Endothelial cell of umbilical vein (primary cell): ENCODE data around the gene TMEM150C. TPM values are rescaled to one million over a fixed set of nuclear protein-coding genes. Genes with fewer than 3 reads are reported as not detected.

Experiments
- BruUV-seq: library from RNA; stranded (reverse); fragments of 400-500 nt; replicated peaks from 2 replicates; lab custom pipeline; 2021; lab: Mats Ljungman, UMichigan
- CTCF ChIA-PET: fragments of 300-600, 350-600 bp; sonication (Branson Sonifier 250); formaldehyde crosslinking; loops from one replicate; lab custom pipeline; 2021; ENCODE audit warnings: antibody characterized with exemption, inconsistent platforms; lab: Charles Lee
- POLR2A ChIA-PET: fragments of 300-600, 350-600 bp; sonication (Branson Sonifier 250); formaldehyde crosslinking; loops from one replicate; lab custom pipeline; 2021; ENCODE audit warnings: antibody characterized with exemption, inconsistent platforms; lab: Charles Lee
- DNase-seq: peaks from one replicate; pipeline ENCODE4 v3.0.0-alpha.2; 2011; ENCODE audit warnings: low read depth, low spot score
- FAIRE-seq: peaks from 2 replicates; lab custom pipeline; 2011; peaks lifted over from hg19 to GRCh38; lab: Jason Lieb, UNC
- H2AFZ ChIP-seq: 2 replicates; pipeline ENCODE4 v1.6.0; 2012; ENCODE audit warnings: low read depth, low read length, control low read depth, inconsistent platforms
- H3K27ac ChIP-seq: 2 replicates; pipeline ENCODE4 v1.5.1; 2011; ENCODE audit warnings: low read depth, mild to moderate bottlenecking, control low read depth, low read length, moderate library complexity; ENCODE audit not compliant: insufficient read depth
- H3K27me3 ChIP-seq, 2 experiments: 2 replicates each; pipeline versions ENCODE4 v1.6.0 to v1.6.1; 2011; ENCODE audit warnings: low read length in 2 of 2, mixed read lengths in 1 of 2; ENCODE audit not compliant: control insufficient read depth in 2 of 2, insufficient read depth in 2 of 2
- H3K36me3 ChIP-seq, 2 experiments: 2 replicates in 1 of 2; 3 replicates in 1 of 2; pipeline ENCODE4 v1.5.1; 2011; ENCODE audit warnings: low read length in 2 of 2, mild to moderate bottlenecking in 1 of 2, moderate library complexity in 1 of 2; ENCODE audit not compliant: control insufficient read depth in 2 of 2, insufficient read depth in 2 of 2; ENCODE audit errors: extremely low read depth in 1 of 2
- H3K4me1 ChIP-seq: 3 replicates; pipeline ENCODE4 v1.5.1; 2011; ENCODE audit warnings: mild to moderate bottlenecking, low read length; ENCODE audit not compliant: control insufficient read depth, insufficient read depth; ENCODE audit errors: extremely low read depth
- H3K4me2 ChIP-seq: 2 replicates; pipeline ENCODE4 v1.6.1; 2011; ENCODE audit warnings: low read length, control low read depth, mixed read lengths; ENCODE audit not compliant: insufficient read depth
- H3K4me3 ChIP-seq, 3 experiments: fragments of 200-600 bp in 1 of 3; sonication (generic), shearing (Covaris generic) in 1 of 3; replicated peaks in 1 of 3; 2 replicates each; pipeline ENCODE4 v1.5.1; 2011 to 2016; ENCODE audit warnings: control low read depth in 3 of 3, low read length in 3 of 3, mild to moderate bottlenecking in 2 of 3, inconsistent platforms in 1 of 3, low read depth in 1 of 3, moderate library complexity in 1 of 3; ENCODE audit not compliant: insufficient read depth in 1 of 3
- H3K79me2 ChIP-seq: 2 replicates; pipeline ENCODE4 v1.6.0; 2012; ENCODE audit warnings: low read length, inconsistent platforms; ENCODE audit not compliant: control insufficient read depth, insufficient read depth
- H3K9ac ChIP-seq: replicated peaks from 2 replicates; pipeline ENCODE3; 2011; ENCODE audit warnings: low read length, control low read depth; ENCODE audit not compliant: insufficient read depth; ENCODE audit errors: extremely low read depth
- H3K9me1 ChIP-seq: replicated peaks from 3 replicates; pipeline ENCODE4 v1.6.0; 2011; ENCODE audit warnings: mild to moderate bottlenecking, low read length; ENCODE audit not compliant: control insufficient read depth, insufficient read depth; ENCODE audit errors: extremely low read depth
- H3K9me3 ChIP-seq: replicated peaks from 2 replicates; pipeline ENCODE4 v1.5.1; 2012; ENCODE audit warnings: low read length, inconsistent platforms; ENCODE audit not compliant: control insufficient read depth, insufficient read depth
- H4K20me1 ChIP-seq: replicated peaks from 2 replicates; pipeline ENCODE3; 2011; ENCODE audit warnings: mild to moderate bottlenecking, low read length; ENCODE audit not compliant: control insufficient read depth, insufficient read depth; ENCODE audit errors: extremely low read depth
- CTCF ChIP-seq, 2 donors: IDR thresholded peaks; 1 replicate in 1 of 2; 2 replicates in 1 of 2; pipeline ENCODE4 v1.5.1; 2011; ENCODE audit warnings: low read length in 2 of 2, mild to moderate bottlenecking in 2 of 2, moderate library complexity in 2 of 2, control low read depth in 1 of 2, inconsistent platforms in 1 of 2, low read depth in 1 of 2; ENCODE audit not compliant: insufficient read depth in 1 of 2; ENCODE audit errors: extremely low read depth in 1 of 2
- EZH2 ChIP-seq: IDR thresholded peaks from 2 replicates; pipeline ENCODE4 v1.6.1; 2012; ENCODE audit warnings: borderline replicate concordance, low read depth, mild to moderate bottlenecking, moderate library complexity, low read length, inconsistent platforms; ENCODE audit not compliant: severe bottlenecking
- FOS ChIP-seq: IDR thresholded peaks from 2 replicates; pipeline ENCODE4 v1.6.1; 2011; ENCODE audit warnings: mild to moderate bottlenecking, low read length, moderate library complexity, borderline replicate concordance; ENCODE audit not compliant: insufficient read depth
- GATA2 ChIP-seq: IDR thresholded peaks from 2 replicates; pipeline ENCODE4 v1.7.0; 2011; ENCODE audit warnings: low read depth, mild to moderate bottlenecking, moderate library complexity, mixed read lengths, low read length; ENCODE audit not compliant: insufficient read length, insufficient read depth
- JUN ChIP-seq: IDR thresholded peaks from 2 replicates; pipeline ENCODE4 v1.6.1; 2011; ENCODE audit warnings: borderline replicate concordance, low read depth; ENCODE audit not compliant: insufficient read length, insufficient read depth
- MYC ChIP-seq: IDR thresholded peaks from one replicate; pipeline ENCODE4 v1.6.1; 2011; ENCODE audit warnings: mild to moderate bottlenecking, low read depth, low read length
- POLR2A ChIP-seq: IDR thresholded peaks from 2 replicates; pipeline ENCODE4 v1.6.1; 2012; ENCODE audit warnings: low read depth, mild to moderate bottlenecking, control low read depth, low read length
- POLR2AphosphoS5 ChIP-seq: IDR thresholded peaks from 2 replicates; pipeline ENCODE4 v1.6.1; 2012; ENCODE audit warnings: low read depth, mild to moderate bottlenecking, control low read depth, low read length, moderate library complexity; ENCODE audit not compliant: insufficient read depth
- dilution Hi-C: fragments of 300-500 bp; cut with MboI; formaldehyde crosslinking; loops from one replicate; pipeline ENCODE4 v1.15.0; 2019; ENCODE audit warnings: low sequenced_read_pairs; ENCODE audit not compliant: extremely low pct_ligation_motif_present
- intact Hi-C: fragments of 100-400 bp; cut with micrococcal nuclease; formaldehyde crosslinking; loops from one replicate; pipeline ENCODE4 v1.10.0; 2022
- polyA plus RNA-seq, 4 experiments: library from polyadenylated mRNA; depleted of rRNA in 3 of 4; stranded (reverse) in 3 of 4; unstranded in 1 of 4; fragments of >200 nt; gene quantifications; 2 replicates each; pipeline versions ENCODE4 v1.2.1 to v1.2.3, GENCODE V29; 2011 to 2012; ENCODE audit warnings: missing spikeins in 1 of 4
- total RNA-seq: library from RNA; stranded (reverse); gene quantifications from 2 replicates; pipeline ENCODE4 v1.2.3, GENCODE V29; 2021
- TF ChIP-seq, protein P1 (sequence below): IDR thresholded peaks from 2 replicates; pipeline ENCODE4 v1.6.1; 2011; ENCODE audit not compliant: insufficient read depth, insufficient read length

The TMEM150C gene
- total and polyA plus RNA-seq, 2 donors (not counting 3 experiments of a cell fraction or from before 2014, with no cell fraction given) = 4.1 to 6.6 TPM

GRCh38 chr4:82528074-82528473, 33.7 kb downstream of the TMEM150C start:
- H3K9ac ChIP-seq = no peak overlapping the region
- TF ChIP-seq CTCF (IDR thresholded peaks at IDR 0.05; ENCODE audit: extremely low read depth in 1 of 2, insufficient read depth in 1 of 2, low read depth in 1 of 2, low read length in 2 of 2) (no peak), POLR2A (no peak), POLR2AphosphoS5 (no peak), EZH2 (no peak), FOS (no peak), JUN (no peak), MYC (no peak), GATA2 (no peak)
- TF ChIP-seq, protein P1, sequence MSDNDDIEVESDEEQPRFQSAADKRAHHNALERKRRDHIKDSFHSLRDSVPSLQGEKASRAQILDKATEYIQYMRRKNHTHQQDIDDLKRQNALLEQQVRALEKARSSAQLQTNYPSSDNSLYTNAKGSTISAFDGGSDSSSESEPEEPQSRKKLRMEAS = no peak
- FAIRE-seq (no peak), DNase-seq (no peak)
- ChIA-PET CTCF (interaction anchor here (0.5 to 1.3 kb wide), 4 partner anchors 10 to 211 kb away, joined by 3 read pairs; no protein-coding TSS in a partner anchor), POLR2A (no interaction called here)
- H3K36me3 ChIP-seq = no peaks in the 10 kb centered on the region
- no peak overlapping the region for H3K27ac ChIP-seq
- H3K27me3 ChIP-seq = no peaks in the 10 kb centered on the region
- no peaks in the 10 kb centered on the region for H4K20me1 ChIP-seq
- H3K9me3 ChIP-seq = no peaks in the 10 kb centered on the region
- no peak overlapping the region for H3K4me3 ChIP-seq
- dilution Hi-C loops = no loop called here
- H3K9me1 ChIP-seq = no peaks in the 10 kb centered on the region
- H3K4me1 ChIP-seq = peaks cover 3% of the 10 kb centered on the region
- intact Hi-C loops = no loop called here
- no TSS peak for BruUV-seq
- H2AFZ ChIP-seq = no peak overlapping the region
- no peaks in the 10 kb centered on the region for H3K79me2 ChIP-seq
- H3K4me2 ChIP-seq = no peak overlapping the region
